IMR-90 (cell line): ENCODE measurements around the gene CDKAL1. TPM values are rescaled to one million over a fixed set of nuclear protein-coding genes. Genes with fewer than 3 reads are reported as not detected.

Experiments
- ATAC-seq: fragments of 200-7000 bp; cut with Tn5 transposase; 2 replicates; pipeline ENCODE4 v1.9.1; 2020; ENCODE audit warnings: low read depth, mild to moderate bottlenecking, moderate library complexity
- BruUV-seq: library from RNA; stranded (reverse); fragments of 400-500 nt; replicated peaks from 2 replicates; lab custom pipeline; 2021; lab: Mats Ljungman, UMichigan
- CTCF ChIA-PET: fragments of 300-600 bp; formaldehyde crosslinking; extraction: SDS; loops from one replicate; lab custom pipeline; 2021; ENCODE audit warnings: antibody characterized with exemption; lab: Yijun Ruan, JAX
- POLR2A ChIA-PET: fragments of 300-600 bp; sonication (Branson Sonifier 250); formaldehyde crosslinking; loops from one replicate; lab custom pipeline; 2022; ENCODE audit warnings: antibody characterized with exemption; ENCODE audit not compliant: unreplicated experiment; lab: Charles Lee
- DNase-seq: peaks from one replicate; pipeline ENCODE4 v3.0.0; 2013
- H2AFZ ChIP-seq: replicated peaks from 2 replicates; pipeline ENCODE3; 2013; ENCODE audit warnings: low read length, mild to moderate bottlenecking; ENCODE audit not compliant: poor library complexity
- H2AK5ac ChIP-seq: 2 replicates; pipeline ENCODE4 v1.6.1; 2013; ENCODE audit warnings: low read depth, low read length, inconsistent platforms
- H2AK9ac ChIP-seq: replicated peaks from 2 replicates; pipeline ENCODE3; 2013; ENCODE audit warnings: mild to moderate bottlenecking, low read depth, low read length, moderate library complexity; ENCODE audit not compliant: poor library complexity
- H2BK120ac ChIP-seq: 2 replicates; pipeline ENCODE4 v1.6.1; 2013; ENCODE audit warnings: low read depth, low read length, inconsistent platforms
- H2BK15ac ChIP-seq: 3 replicates; pipeline ENCODE4 v1.6.1; 2013; ENCODE audit warnings: low read depth, low read length, inconsistent platforms
- H2BK20ac ChIP-seq: 2 replicates; pipeline ENCODE4 v1.6.1; 2013; ENCODE audit warnings: low read depth, mild to moderate bottlenecking, inconsistent platforms, low read length, moderate library complexity
- H2BK5ac ChIP-seq: 2 replicates; pipeline ENCODE4 v1.6.1; 2013; ENCODE audit warnings: mild to moderate bottlenecking, low read depth, low read length, inconsistent platforms; ENCODE audit not compliant: poor library complexity, severe bottlenecking
- H3K14ac ChIP-seq: replicated peaks from 2 replicates; pipeline ENCODE4 v1.6.1; 2013; ENCODE audit warnings: low read depth, low read length, inconsistent platforms
- H3K18ac ChIP-seq: 2 replicates; pipeline ENCODE4 v1.6.1; 2013; ENCODE audit warnings: low read depth, low read length, control low read depth
- H3K23ac ChIP-seq: 2 replicates; pipeline ENCODE4 v1.6.1; 2013; ENCODE audit warnings: low read depth, low read length, inconsistent platforms
- H3K27ac ChIP-seq: 2 replicates; pipeline ENCODE4 v1.5.1; 2013; ENCODE audit warnings: mild to moderate bottlenecking, control low read depth, low read length; ENCODE audit not compliant: insufficient read depth
- H3K27me3 ChIP-seq: 2 replicates; pipeline ENCODE4 v1.6.1; 2013; ENCODE audit warnings: low read length; ENCODE audit not compliant: control insufficient read depth, insufficient read depth
- H3K36me3 ChIP-seq: 2 replicates; pipeline ENCODE4 v1.6.1; 2013; ENCODE audit warnings: low read length, mixed read lengths; ENCODE audit not compliant: control insufficient read depth, insufficient read depth
- H3K4ac ChIP-seq: 2 replicates; pipeline ENCODE4 v1.6.1; 2013; ENCODE audit warnings: low read depth, low read length, inconsistent platforms
- H3K4me1 ChIP-seq: 2 replicates; pipeline ENCODE4 v1.6.1; 2013; ENCODE audit warnings: low read length, mixed read lengths; ENCODE audit not compliant: control insufficient read depth, insufficient read depth
- H3K4me2 ChIP-seq: 2 replicates; pipeline ENCODE4 v1.6.1; 2013; ENCODE audit warnings: low read depth, mild to moderate bottlenecking, control low read depth, low read length, moderate library complexity
- H3K4me3 ChIP-seq: 2 replicates; pipeline ENCODE4 v1.5.1; 2013; ENCODE audit warnings: low read depth, mild to moderate bottlenecking, control low read depth, low read length, moderate library complexity; ENCODE audit not compliant: insufficient read depth
- H3K56ac ChIP-seq: 2 replicates; pipeline ENCODE4 v1.6.1; 2013; ENCODE audit warnings: low read length, inconsistent platforms; ENCODE audit not compliant: insufficient read depth; ENCODE audit errors: extremely low read depth
- H3K79me1 ChIP-seq, 2 experiments: 2 replicates each; pipeline ENCODE4 v1.6.1; 2013; ENCODE audit warnings: low read length in 2 of 2, inconsistent platforms in 1 of 2, low read depth in 1 of 2
- H3K9ac ChIP-seq: 2 replicates; pipeline ENCODE4 v1.6.1; 2013; ENCODE audit warnings: low read depth, low read length, control low read depth
- H3K9me1 ChIP-seq: 2 replicates; pipeline ENCODE4 v1.6.1; 2013; ENCODE audit warnings: low read length, inconsistent platforms; ENCODE audit not compliant: insufficient read depth
- H3K9me3 ChIP-seq: 2 replicates; pipeline ENCODE4 v1.6.1; 2013; ENCODE audit warnings: low read length; ENCODE audit not compliant: control insufficient read depth, insufficient read depth
- H4K20me1 ChIP-seq: 2 replicates; pipeline ENCODE4 v1.6.1; 2013; ENCODE audit warnings: low read length, inconsistent platforms; ENCODE audit not compliant: insufficient read depth
- H4K5ac ChIP-seq: 2 replicates; pipeline ENCODE4 v1.6.1; 2013; ENCODE audit warnings: mild to moderate bottlenecking, low read depth, low read length, control low read depth
- H4K8ac ChIP-seq, 2 experiments: 2 replicates each; pipeline ENCODE4 v1.6.1; 2013; ENCODE audit warnings: low read depth in 2 of 2, low read length in 2 of 2, control low read depth in 1 of 2, inconsistent platforms in 1 of 2
- H4K91ac ChIP-seq: 2 replicates; pipeline ENCODE4 v1.6.1; 2013; ENCODE audit warnings: low read depth, low read length, inconsistent platforms; ENCODE audit not compliant: insufficient read depth
- BHLHE40 ChIP-seq: fragments of 150-350 bp; IDR thresholded peaks from 2 replicates; pipeline ENCODE4 v1.6.1; 2016; ENCODE audit warnings: mild to moderate bottlenecking, low read depth, low read length
- CHD1 ChIP-seq: IDR thresholded peaks from 2 replicates; pipeline ENCODE4 v1.6.1; 2012; ENCODE audit warnings: low read depth, low read length, improper control_type of control experiment
- FOS ChIP-seq: fragments of 150-350 bp; IDR thresholded peaks from 2 replicates; pipeline ENCODE4 v1.6.1; 2016; ENCODE audit warnings: low read depth, low read length
- MAZ ChIP-seq: IDR thresholded peaks from 2 replicates; pipeline ENCODE4 v1.6.1; 2012; ENCODE audit warnings: low read depth, mild to moderate bottlenecking, low read length, improper control_type of control experiment, moderate library complexity, borderline replicate concordance
- NFE2L2 ChIP-seq: fragments of 150-350 bp; IDR thresholded peaks from 2 replicates; pipeline ENCODE4 v1.6.1; 2016; ENCODE audit warnings: low read depth, mild to moderate bottlenecking, low read length
- POLR2A ChIP-seq: IDR thresholded peaks from 2 replicates; pipeline ENCODE4 v1.6.1; 2012; ENCODE audit warnings: mild to moderate bottlenecking, low read depth, low read length
- RAD21 ChIP-seq: IDR thresholded peaks from 2 replicates; pipeline ENCODE4 v1.6.1; 2012; ENCODE audit warnings: low read length, improper control_type of control experiment
- RCOR1 ChIP-seq: IDR thresholded peaks from 2 replicates; pipeline ENCODE4 v1.6.1; 2012; ENCODE audit warnings: mild to moderate bottlenecking, low read length, improper control_type of control experiment; ENCODE audit not compliant: insufficient replicate concordance
- RFX5 ChIP-seq: IDR thresholded peaks from 2 replicates; pipeline ENCODE4 v1.8.0; 2012; ENCODE audit warnings: low read depth, mild to moderate bottlenecking, low read length, moderate library complexity
- WGBS, 2 experiments: methylation state at CpG; one replicate each; pipeline versions ENCODE4 v1.1.5 to v1.1.7; 2013; ENCODE audit warnings: missing lambda C conversion rate in 2 of 2; ENCODE audit not compliant: insufficient read length in 1 of 2; ENCODE audit errors: extremely low coverage in 2 of 2; 5-methylcytosine and 5-hydroxymethylcytosine counted together
- dilution Hi-C: fragments of 300-500 bp; cut with HindIII; formaldehyde crosslinking; loops from one replicate; pipeline ENCODE4 v1.14.3; 2018; ENCODE audit warnings: low sequenced_read_pairs; ENCODE audit not compliant: unreplicated experiment
- in situ Hi-C: fragments of 300-500 bp; cut with MboI; formaldehyde crosslinking; loops from 3 replicates; pipeline ENCODE4 v1.14.3; 2019; ENCODE audit warnings: low sequenced_read_pairs, inconsistent platforms, mixed read lengths
- intact Hi-C: fragments of 100-400 bp; cut with micrococcal nuclease; formaldehyde crosslinking; loops from 2 replicates; pipeline ENCODE4 v1.10.0; 2022
- polyA plus RNA-seq, 3 experiments: library from polyadenylated mRNA; depleted of rRNA; stranded (reverse); fragments of >200 nt; gene quantifications; 2 replicates each; pipeline ENCODE4 v1.2.3, GENCODE V29; 2012; ENCODE audit warnings: low replicate concordance in 1 of 3
- total RNA-seq: library from RNA; depleted of rRNA; stranded (reverse); fragments of >200 nt; gene quantifications from 2 replicates; pipeline ENCODE4 v1.2.3, GENCODE V29; 2012
- TF ChIP-seq, protein P1 (sequence below): conservative IDR thresholded peaks from 2 replicates; pipeline ENCODE4 v1.5.1; 2012; ENCODE audit warnings: mild to moderate bottlenecking, low read depth, low read length, improper control_type of control experiment

The CDKAL1 gene
- total and polyA plus RNA-seq, 2 of the 4 experiments (the other 2 are of a cell fraction), result 3.7 to 13.1 TPM

DNA sequence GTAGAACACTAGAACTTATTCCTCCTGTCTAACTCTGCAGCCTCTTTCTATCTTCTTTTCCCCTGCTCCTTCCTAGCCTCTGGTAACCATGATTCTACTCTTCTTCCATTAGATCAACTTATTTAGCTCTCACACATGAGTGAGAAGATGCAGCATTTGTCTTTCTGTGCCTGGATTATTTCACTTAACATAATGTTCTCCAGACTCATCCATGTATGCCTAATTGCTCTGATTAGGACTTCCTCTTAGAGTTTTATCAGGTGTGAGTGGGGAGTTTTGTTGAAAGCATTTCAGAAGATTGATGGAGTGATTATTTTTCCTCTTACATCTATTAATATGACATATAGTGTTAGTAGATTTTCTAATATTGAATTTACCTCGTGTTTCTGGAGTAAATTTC lies 140.4 kb downstream of the CDKAL1 start:
- H2AK5ac ChIP-seq, result no peak overlapping the region
- no peak overlapping the region for H3K9ac ChIP-seq
- WGBS, 2 experiments, result no CpG with 5 or more reads among the region's 1 CpG
- peaks cover 4 to 8% of the 10 kb centered on the region in 2 experiments; a peak in 1 of 4 replicates for H3K79me1 ChIP-seq
- intact Hi-C loops, result loop anchor here (10.0 kb wide), 1 partner anchor 180 kb away; no protein-coding TSS in a partner anchor
- H2AK9ac ChIP-seq, result no peak overlapping the region
- no peak overlapping the region for H3K27ac ChIP-seq
- DNase-seq, result no peak
- H3K4me3 ChIP-seq, result no peak overlapping the region
- H3K4me2 ChIP-seq, result no peak overlapping the region
- H3K18ac ChIP-seq, result no peak overlapping the region
- H3K56ac ChIP-seq, result no peak overlapping the region
- ATAC-seq, result no peak
- H3K27me3 ChIP-seq, result no peaks in the 10 kb centered on the region
- no TSS peak for BruUV-seq
- in situ Hi-C loops, result no loop called here
- no peak overlapping the region for H2BK120ac ChIP-seq
- H2BK15ac ChIP-seq, result no peak overlapping the region
- H4K5ac ChIP-seq, result no peak overlapping the region
- H3K36me3 ChIP-seq, result no peaks in the 10 kb centered on the region
- H2BK5ac ChIP-seq, result no peak overlapping the region
- H4K8ac ChIP-seq, result no peak overlapping the region
- dilution Hi-C loops, result no loop called here
- H3K4ac ChIP-seq, result no peak overlapping the region
- H2AFZ ChIP-seq, result no peak overlapping the region
- no peak overlapping the region for H3K14ac ChIP-seq
- H3K9me3 ChIP-seq, result no peaks in the 10 kb centered on the region
- H3K4me1 ChIP-seq, result no peaks in the 10 kb centered on the region
- no peaks in the 10 kb centered on the region; the same call in 1 of the 2 replicates for H3K9me1 ChIP-seq
- no peak overlapping the region for H3K23ac ChIP-seq
- H4K91ac ChIP-seq, result no peak overlapping the region
- no peak overlapping the region for H2BK20ac ChIP-seq
- TF ChIP-seq BHLHE40 (no peak), MAZ (no peak), RFX5 (no peak), RAD21 (no peak), CHD1 (no peak), POLR2A (no peak), NFE2L2 (no peak), FOS (no peak), RCOR1 (no peak)
- TF ChIP-seq, protein P1, sequence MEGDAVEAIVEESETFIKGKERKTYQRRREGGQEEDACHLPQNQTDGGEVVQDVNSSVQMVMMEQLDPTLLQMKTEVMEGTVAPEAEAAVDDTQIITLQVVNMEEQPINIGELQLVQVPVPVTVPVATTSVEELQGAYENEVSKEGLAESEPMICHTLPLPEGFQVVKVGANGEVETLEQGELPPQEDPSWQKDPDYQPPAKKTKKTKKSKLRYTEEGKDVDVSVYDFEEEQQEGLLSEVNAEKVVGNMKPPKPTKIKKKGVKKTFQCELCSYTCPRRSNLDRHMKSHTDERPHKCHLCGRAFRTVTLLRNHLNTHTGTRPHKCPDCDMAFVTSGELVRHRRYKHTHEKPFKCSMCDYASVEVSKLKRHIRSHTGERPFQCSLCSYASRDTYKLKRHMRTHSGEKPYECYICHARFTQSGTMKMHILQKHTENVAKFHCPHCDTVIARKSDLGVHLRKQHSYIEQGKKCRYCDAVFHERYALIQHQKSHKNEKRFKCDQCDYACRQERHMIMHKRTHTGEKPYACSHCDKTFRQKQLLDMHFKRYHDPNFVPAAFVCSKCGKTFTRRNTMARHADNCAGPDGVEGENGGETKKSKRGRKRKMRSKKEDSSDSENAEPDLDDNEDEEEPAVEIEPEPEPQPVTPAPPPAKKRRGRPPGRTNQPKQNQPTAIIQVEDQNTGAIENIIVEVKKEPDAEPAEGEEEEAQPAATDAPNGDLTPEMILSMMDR, result no peak
- CTCF ChIA-PET, result no interaction called here
- POLR2A ChIA-PET, result interaction anchor here (0.6 kb wide), 1 partner anchor 8 kb away, joined by 7 read pairs; no protein-coding TSS in a partner anchor
- no peaks in the 10 kb centered on the region for H4K20me1 ChIP-seq
